Endothelial cell of umbilical vein (primary cell): ENCODE measurements around the gene MAPK8. TPM values are rescaled to one million over a fixed set of nuclear protein-coding genes. Genes with fewer than 3 reads are reported as not detected.

ENCODE experiments used
- BruUV-seq: library from RNA; stranded (reverse); fragments of 400-500 nt; replicated peaks from 2 replicates; lab custom pipeline; 2021; lab: Mats Ljungman, UMichigan
- CTCF ChIA-PET: fragments of 300-600, 350-600 bp; sonication (Branson Sonifier 250); formaldehyde crosslinking; loops from one replicate; lab custom pipeline; 2021; ENCODE audit warnings: antibody characterized with exemption, inconsistent platforms; lab: Charles Lee
- POLR2A ChIA-PET: fragments of 300-600, 350-600 bp; sonication (Branson Sonifier 250); formaldehyde crosslinking; loops from one replicate; lab custom pipeline; 2021; ENCODE audit warnings: antibody characterized with exemption, inconsistent platforms; lab: Charles Lee
- DNase-seq: peaks from one replicate; pipeline ENCODE4 v3.0.0-alpha.2; 2011; ENCODE audit warnings: low read depth, low spot score
- FAIRE-seq: peaks from 2 replicates; lab custom pipeline; 2011; peaks lifted over from hg19 to GRCh38; lab: Jason Lieb, UNC
- H2AFZ ChIP-seq: 2 replicates; pipeline ENCODE4 v1.6.0; 2012; ENCODE audit warnings: low read depth, low read length, control low read depth, inconsistent platforms
- H3K27ac ChIP-seq: 2 replicates; pipeline ENCODE4 v1.5.1; 2011; ENCODE audit warnings: low read depth, mild to moderate bottlenecking, control low read depth, low read length, moderate library complexity; ENCODE audit not compliant: insufficient read depth
- H3K27me3 ChIP-seq, 2 experiments: 2 replicates each; pipeline versions ENCODE4 v1.6.0 to v1.6.1; 2011; ENCODE audit warnings: low read length in 2 of 2, mixed read lengths in 1 of 2; ENCODE audit not compliant: control insufficient read depth in 2 of 2, insufficient read depth in 2 of 2
- H3K36me3 ChIP-seq, 2 experiments: 2 replicates in 1 of 2; 3 replicates in 1 of 2; pipeline ENCODE4 v1.5.1; 2011; ENCODE audit warnings: low read length in 2 of 2, mild to moderate bottlenecking in 1 of 2, moderate library complexity in 1 of 2; ENCODE audit not compliant: control insufficient read depth in 2 of 2, insufficient read depth in 2 of 2; ENCODE audit errors: extremely low read depth in 1 of 2
- H3K4me1 ChIP-seq: 3 replicates; pipeline ENCODE4 v1.5.1; 2011; ENCODE audit warnings: mild to moderate bottlenecking, low read length; ENCODE audit not compliant: control insufficient read depth, insufficient read depth; ENCODE audit errors: extremely low read depth
- H3K4me2 ChIP-seq: 2 replicates; pipeline ENCODE4 v1.6.1; 2011; ENCODE audit warnings: low read length, control low read depth, mixed read lengths; ENCODE audit not compliant: insufficient read depth
- H3K4me3 ChIP-seq, 3 experiments: fragments of 200-600 bp in 1 of 3; sonication (generic), shearing (Covaris generic) in 1 of 3; replicated peaks in 1 of 3; 2 replicates each; pipeline ENCODE4 v1.5.1; 2011 to 2016; ENCODE audit warnings: control low read depth in 3 of 3, low read length in 3 of 3, mild to moderate bottlenecking in 2 of 3, inconsistent platforms in 1 of 3, low read depth in 1 of 3, moderate library complexity in 1 of 3; ENCODE audit not compliant: insufficient read depth in 1 of 3
- H3K79me2 ChIP-seq: 2 replicates; pipeline ENCODE4 v1.6.0; 2012; ENCODE audit warnings: low read length, inconsistent platforms; ENCODE audit not compliant: control insufficient read depth, insufficient read depth
- H3K9ac ChIP-seq: replicated peaks from 2 replicates; pipeline ENCODE3; 2011; ENCODE audit warnings: low read length, control low read depth; ENCODE audit not compliant: insufficient read depth; ENCODE audit errors: extremely low read depth
- H3K9me1 ChIP-seq: replicated peaks from 3 replicates; pipeline ENCODE4 v1.6.0; 2011; ENCODE audit warnings: mild to moderate bottlenecking, low read length; ENCODE audit not compliant: control insufficient read depth, insufficient read depth; ENCODE audit errors: extremely low read depth
- H3K9me3 ChIP-seq: replicated peaks from 2 replicates; pipeline ENCODE4 v1.5.1; 2012; ENCODE audit warnings: low read length, inconsistent platforms; ENCODE audit not compliant: control insufficient read depth, insufficient read depth
- H4K20me1 ChIP-seq: replicated peaks from 2 replicates; pipeline ENCODE3; 2011; ENCODE audit warnings: mild to moderate bottlenecking, low read length; ENCODE audit not compliant: control insufficient read depth, insufficient read depth; ENCODE audit errors: extremely low read depth
- CTCF ChIP-seq, 2 donors: IDR thresholded peaks; 1 replicate in 1 of 2; 2 replicates in 1 of 2; pipeline ENCODE4 v1.5.1; 2011; ENCODE audit warnings: low read length in 2 of 2, mild to moderate bottlenecking in 2 of 2, moderate library complexity in 2 of 2, control low read depth in 1 of 2, inconsistent platforms in 1 of 2, low read depth in 1 of 2; ENCODE audit not compliant: insufficient read depth in 1 of 2; ENCODE audit errors: extremely low read depth in 1 of 2
- EZH2 ChIP-seq: IDR thresholded peaks from 2 replicates; pipeline ENCODE4 v1.6.1; 2012; ENCODE audit warnings: borderline replicate concordance, low read depth, mild to moderate bottlenecking, moderate library complexity, low read length, inconsistent platforms; ENCODE audit not compliant: severe bottlenecking
- FOS ChIP-seq: IDR thresholded peaks from 2 replicates; pipeline ENCODE4 v1.6.1; 2011; ENCODE audit warnings: mild to moderate bottlenecking, low read length, moderate library complexity, borderline replicate concordance; ENCODE audit not compliant: insufficient read depth
- GATA2 ChIP-seq: IDR thresholded peaks from 2 replicates; pipeline ENCODE4 v1.7.0; 2011; ENCODE audit warnings: low read depth, mild to moderate bottlenecking, moderate library complexity, mixed read lengths, low read length; ENCODE audit not compliant: insufficient read length, insufficient read depth
- JUN ChIP-seq: IDR thresholded peaks from 2 replicates; pipeline ENCODE4 v1.6.1; 2011; ENCODE audit warnings: borderline replicate concordance, low read depth; ENCODE audit not compliant: insufficient read length, insufficient read depth
- MAX ChIP-seq: IDR thresholded peaks from 2 replicates; pipeline ENCODE4 v1.6.1; 2011; ENCODE audit not compliant: insufficient read depth, insufficient read length
- MYC ChIP-seq: IDR thresholded peaks from one replicate; pipeline ENCODE4 v1.6.1; 2011; ENCODE audit warnings: mild to moderate bottlenecking, low read depth, low read length
- POLR2A ChIP-seq: IDR thresholded peaks from 2 replicates; pipeline ENCODE4 v1.6.1; 2012; ENCODE audit warnings: low read depth, mild to moderate bottlenecking, control low read depth, low read length
- POLR2AphosphoS5 ChIP-seq: IDR thresholded peaks from 2 replicates; pipeline ENCODE4 v1.6.1; 2012; ENCODE audit warnings: low read depth, mild to moderate bottlenecking, control low read depth, low read length, moderate library complexity; ENCODE audit not compliant: insufficient read depth
- dilution Hi-C: fragments of 300-500 bp; cut with MboI; formaldehyde crosslinking; loops from one replicate; pipeline ENCODE4 v1.15.0; 2019; ENCODE audit warnings: low sequenced_read_pairs; ENCODE audit not compliant: extremely low pct_ligation_motif_present
- intact Hi-C: fragments of 100-400 bp; cut with micrococcal nuclease; formaldehyde crosslinking; loops from one replicate; pipeline ENCODE4 v1.10.0; 2022
- polyA plus RNA-seq, 4 experiments: library from polyadenylated mRNA; depleted of rRNA in 3 of 4; stranded (reverse) in 3 of 4; unstranded in 1 of 4; fragments of >200 nt; gene quantifications; 2 replicates each; pipeline versions ENCODE4 v1.2.1 to v1.2.3, GENCODE V29; 2011 to 2012; ENCODE audit warnings: missing spikeins in 1 of 4
- total RNA-seq: library from RNA; stranded (reverse); gene quantifications from 2 replicates; pipeline ENCODE4 v1.2.3, GENCODE V29; 2021

Gene MAPK8
- total and polyA plus RNA-seq, 2 donors (not counting 3 experiments of a cell fraction or from before 2014, with no cell fraction given), result 25.3 to 56.2 TPM

GRCh38 chr10:48465860-48466521, 159.5 kb downstream of the MAPK8 start:
- Histone ChIP-seq H3K79me2 (peaks cover 11% of the 10 kb centered on the region), H3K36me3 (no peaks in the 10 kb centered on the region), H3K27me3 (no peaks in the 10 kb centered on the region), H2AFZ (no peak overlapping the region), H3K9me3 (no peaks in the 10 kb centered on the region), H3K4me1 (peaks cover 18% of the 10 kb centered on the region), H3K9ac (no peak overlapping the region), H3K9me1 (no peaks in the 10 kb centered on the region), H3K4me2 (no peak overlapping the region), H4K20me1 (no peaks in the 10 kb centered on the region), H3K27ac (no peak overlapping the region), H3K4me3 (no peak overlapping the region)
- intact Hi-C loops (no loop called here), dilution Hi-C loops (no loop called here)
- TF ChIP-seq MAX (no peak), FOS (no peak), POLR2AphosphoS5 (no peak), EZH2 (no peak), POLR2A (no peak)
- FAIRE-seq (no peak), DNase-seq (no peak)
- ChIA-PET POLR2A (no interaction called here), CTCF (interaction anchor here (1.1 to 1.5 kb wide), 3 partner anchors 11 to 190 kb away, joined by 3 to 5 read pairs (median 3); no protein-coding TSS in a partner anchor)
- BruUV-seq, result no TSS peak

- FAIRE-seq (no peak), DNase-seq (no peak)
- dilution Hi-C loops (no loop called here), intact Hi-C loops (no loop called here)
- no peaks in the 10 kb centered on the region for H3K9me3 ChIP-seq
- peaks cover 18% of the 10 kb centered on the region for H3K4me1 ChIP-seq
- H3K4me2 ChIP-seq, result no peak overlapping the region
- H3K4me3 ChIP-seq, result no peak overlapping the region
- no peak overlapping the region for H3K9ac ChIP-seq
- H2AFZ ChIP-seq, result no peak overlapping the region
- H3K36me3 ChIP-seq, result no peaks in the 10 kb centered on the region
- H3K27me3 ChIP-seq, result no peaks in the 10 kb centered on the region
- no peak overlapping the region for H3K27ac ChIP-seq
- peaks cover 13% of the 10 kb centered on the region for H3K79me2 ChIP-seq
- no peaks in the 10 kb centered on the region for H4K20me1 ChIP-seq
- CTCF ChIA-PET, result interaction anchor here (1.0 to 2.0 kb wide), 2 partner anchors 8 to 102 kb away, joined by 3 to 6 read pairs; no protein-coding TSS in a partner anchor
- TF ChIP-seq POLR2A, result no peak
- no peak for TF ChIP-seq MYC
- TF ChIP-seq EZH2, result no peak
- TF ChIP-seq JUN, result no peak
- no peak for TF ChIP-seq FOS
- no peak for TF ChIP-seq MAX
- no peak for TF ChIP-seq POLR2AphosphoS5
- no peak for TF ChIP-seq CTCF (IDR thresholded peaks at IDR 0.05; ENCODE audit: extremely low read depth in 1 of 2, insufficient read depth in 1 of 2, low read depth in 1 of 2, low read length in 2 of 2)
- no peak for TF ChIP-seq GATA2
- BruUV-seq, result no TSS peak
- no peaks in the 10 kb centered on the region for H3K9me1 ChIP-seq
- POLR2A ChIA-PET, result no interaction called here
These were observed 160.2 kb downstream of the MAPK8 start for GRCh38 chr10:48466611-48467240.
